22Rv1 (cell line): ENCODE measurements around the gene TNFAIP8.

Experiments used
- H3K27ac ChIP-seq: fragments of 450-650 bp; 2 replicates; pipeline ENCODE4 v1.5.1; 2017
- ZFX ChIP-seq: fragments of 450-650 bp; IDR thresholded peaks from 2 replicates; pipeline ENCODE4 v1.6.1; 2017; ENCODE audit warnings: antibody characterized with exemption, borderline replicate concordance
- TF ChIP-seq, protein P1 (sequence below): fragments of 450-650 bp; IDR thresholded peaks from 2 replicates; pipeline ENCODE4 v1.5.1; 2017; ENCODE audit warnings: mild to moderate bottlenecking

The TNFAIP8 gene

DNA sequence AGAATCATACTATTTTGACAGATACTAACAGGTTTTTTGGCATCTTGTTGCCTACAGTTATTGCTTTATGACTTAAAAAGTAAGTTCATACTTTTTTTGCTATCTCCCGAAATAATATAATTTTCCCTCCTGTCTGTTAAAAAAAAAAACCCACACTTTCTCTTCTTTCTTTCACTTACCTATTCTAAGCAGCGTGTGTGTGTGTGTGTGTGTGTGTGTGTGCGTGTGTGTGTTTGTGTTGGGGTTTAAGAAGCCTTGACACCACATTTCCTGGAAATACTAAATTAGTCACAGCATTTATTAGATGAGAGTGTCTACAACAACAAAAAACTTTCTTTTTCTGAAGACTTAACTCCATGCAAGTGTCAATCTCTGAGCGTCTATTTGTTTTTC is 12.4 kb downstream of the TNFAIP8 start:
- no peak overlapping the region for H3K27ac ChIP-seq
- TF ChIP-seq, protein P1, sequence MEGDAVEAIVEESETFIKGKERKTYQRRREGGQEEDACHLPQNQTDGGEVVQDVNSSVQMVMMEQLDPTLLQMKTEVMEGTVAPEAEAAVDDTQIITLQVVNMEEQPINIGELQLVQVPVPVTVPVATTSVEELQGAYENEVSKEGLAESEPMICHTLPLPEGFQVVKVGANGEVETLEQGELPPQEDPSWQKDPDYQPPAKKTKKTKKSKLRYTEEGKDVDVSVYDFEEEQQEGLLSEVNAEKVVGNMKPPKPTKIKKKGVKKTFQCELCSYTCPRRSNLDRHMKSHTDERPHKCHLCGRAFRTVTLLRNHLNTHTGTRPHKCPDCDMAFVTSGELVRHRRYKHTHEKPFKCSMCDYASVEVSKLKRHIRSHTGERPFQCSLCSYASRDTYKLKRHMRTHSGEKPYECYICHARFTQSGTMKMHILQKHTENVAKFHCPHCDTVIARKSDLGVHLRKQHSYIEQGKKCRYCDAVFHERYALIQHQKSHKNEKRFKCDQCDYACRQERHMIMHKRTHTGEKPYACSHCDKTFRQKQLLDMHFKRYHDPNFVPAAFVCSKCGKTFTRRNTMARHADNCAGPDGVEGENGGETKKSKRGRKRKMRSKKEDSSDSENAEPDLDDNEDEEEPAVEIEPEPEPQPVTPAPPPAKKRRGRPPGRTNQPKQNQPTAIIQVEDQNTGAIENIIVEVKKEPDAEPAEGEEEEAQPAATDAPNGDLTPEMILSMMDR = no peak
- no peak for TF ChIP-seq ZFX

DNA sequence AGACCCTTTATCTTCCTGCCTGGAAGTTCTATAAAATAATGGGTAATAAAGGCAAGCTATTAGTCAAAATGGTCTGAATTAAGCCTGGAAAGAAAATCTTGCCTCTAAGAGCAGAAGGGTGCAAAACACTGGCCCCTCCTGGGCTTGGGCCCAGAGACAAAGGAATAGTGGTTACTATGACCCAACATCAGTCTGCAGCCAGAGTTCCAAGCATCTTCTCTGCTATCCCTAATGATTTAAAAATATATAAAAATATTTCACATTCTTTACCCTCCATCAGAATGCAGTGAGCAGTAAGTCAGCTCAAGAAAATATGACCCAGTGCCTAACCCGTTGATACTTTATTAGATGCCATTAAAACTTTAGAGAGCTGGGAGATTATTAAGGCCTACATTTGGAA is 14.7 kb downstream of the TNFAIP8 start:
- no peak overlapping the region for H3K27ac ChIP-seq
- TF ChIP-seq, protein P1 = no peak
- TF ChIP-seq ZFX = no peak

DNA sequence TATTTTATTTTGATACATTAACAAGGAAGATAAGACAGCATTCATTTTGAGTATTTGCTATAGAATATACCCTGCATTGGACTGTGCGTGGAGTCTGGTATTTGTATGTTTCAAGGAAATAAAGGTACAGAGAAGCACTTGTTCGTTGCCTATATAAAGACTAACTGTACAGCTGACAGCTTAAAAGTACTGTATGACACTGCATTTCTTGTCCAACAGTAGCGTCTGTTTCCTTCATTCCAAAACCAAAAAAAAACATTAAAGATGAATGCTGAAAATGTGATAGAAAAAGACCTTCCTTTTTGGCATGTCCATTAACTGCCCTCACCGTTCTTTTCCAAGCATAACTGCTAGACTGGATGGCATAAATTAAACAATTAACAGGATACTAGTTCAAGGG is 15.3 kb downstream of the TNFAIP8 start:
- H3K27ac ChIP-seq = no peak overlapping the region
- TF ChIP-seq ZFX = no peak
- TF ChIP-seq, protein P1 = no peak

DNA sequence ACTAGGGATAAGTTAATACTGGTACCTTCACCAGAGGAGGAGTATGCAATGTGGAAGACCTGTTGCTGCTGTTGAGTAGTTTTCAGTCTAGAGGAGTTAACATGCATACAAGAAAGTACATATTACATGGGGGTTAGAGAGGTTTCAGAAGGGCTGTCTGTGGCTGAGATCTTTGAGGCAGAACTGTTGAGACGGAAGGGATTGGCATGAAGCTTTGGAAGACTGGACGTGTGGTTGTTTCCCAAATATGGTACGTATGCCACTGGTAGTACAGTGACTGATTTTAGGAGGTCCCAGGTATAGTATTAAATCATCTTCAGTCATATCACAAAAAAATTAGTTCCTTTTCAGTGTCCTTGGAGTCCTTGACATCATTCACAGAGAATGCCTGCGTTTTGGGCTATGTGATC is 17.6 kb downstream of the TNFAIP8 start:
- no peak overlapping the region for H3K27ac ChIP-seq
- TF ChIP-seq ZFX = no peak
- TF ChIP-seq, protein P1 = no peak

DNA sequence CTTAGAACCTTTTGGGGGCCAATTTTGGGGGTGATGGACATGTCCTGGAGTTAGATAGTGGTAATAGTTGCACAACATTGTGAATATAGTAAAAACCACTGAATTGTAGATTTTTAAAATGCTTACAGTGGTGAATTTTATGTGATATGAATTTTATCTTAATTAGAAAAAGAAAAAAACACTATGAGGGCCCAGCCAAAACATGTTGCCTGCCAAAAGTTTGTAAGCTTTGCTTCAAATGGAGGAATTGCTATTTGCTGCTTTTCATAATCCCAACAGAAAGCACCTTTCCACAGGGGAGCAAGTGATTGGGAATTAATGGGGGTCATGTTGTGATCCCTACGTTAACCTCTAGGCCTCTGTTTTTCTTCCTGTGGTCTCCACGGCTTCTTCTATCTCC is 19.1 kb downstream of the TNFAIP8 start:
- TF ChIP-seq, protein P1 = no peak
- TF ChIP-seq ZFX = no peak
- H3K27ac ChIP-seq = no peak overlapping the region

DNA sequence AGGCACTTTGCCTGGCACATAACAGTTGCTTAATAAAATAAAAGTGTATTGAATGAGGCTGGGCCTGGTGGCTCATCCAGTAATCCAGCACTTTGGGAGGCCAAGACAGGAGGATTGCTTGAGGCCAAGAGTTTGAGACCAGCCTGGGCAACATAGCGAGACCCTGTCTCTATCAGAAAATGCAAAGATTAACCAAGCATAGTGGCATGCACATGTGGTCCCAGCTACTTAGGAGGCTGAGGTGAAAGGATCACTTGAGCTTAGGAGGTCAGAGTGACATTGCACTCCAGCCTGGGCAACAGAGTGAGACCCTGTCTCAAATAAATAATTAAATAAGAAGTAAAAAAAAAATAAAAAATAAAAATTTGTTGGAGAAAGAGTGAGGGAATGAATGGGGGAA is 21.2 kb downstream of the TNFAIP8 start:
- no peak overlapping the region for H3K27ac ChIP-seq
- TF ChIP-seq, protein P1 = no peak
- no peak for TF ChIP-seq ZFX

DNA sequence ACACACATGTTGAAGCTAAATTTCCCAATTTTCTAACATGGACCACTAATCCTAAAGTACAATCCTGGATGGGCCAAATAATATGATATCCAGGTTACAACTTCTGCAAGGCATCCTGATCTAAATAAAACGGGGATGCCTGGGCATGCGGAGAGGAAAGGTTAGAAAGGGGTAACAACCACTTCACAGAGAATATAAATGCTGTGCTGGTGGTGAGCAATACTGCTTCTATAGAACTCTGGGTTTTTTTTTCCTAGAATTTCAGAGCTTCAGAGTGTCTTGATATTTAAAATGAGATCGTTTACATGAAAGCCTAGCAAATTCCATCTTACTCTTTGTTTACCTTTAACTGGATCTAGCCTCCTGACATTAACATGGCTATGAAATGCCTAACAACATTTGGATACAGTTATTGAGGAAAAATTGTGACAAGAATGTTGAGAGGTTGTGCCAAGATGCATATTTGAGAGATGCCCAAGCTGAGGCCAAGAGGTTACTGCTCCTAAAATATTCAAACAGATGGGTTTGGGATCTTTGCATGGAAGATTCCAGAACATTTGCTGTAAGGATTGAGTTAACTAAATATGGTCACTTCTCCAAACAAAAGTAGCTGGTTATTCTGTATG is 22.4 kb downstream of the TNFAIP8 start:
- H3K27ac ChIP-seq = no peak overlapping the region
- TF ChIP-seq, protein P1 = no peak
- TF ChIP-seq ZFX = no peak
